HepG2 (cell line): ENCODE data around the gene SSH3. TPM values are rescaled to one million over a fixed set of nuclear protein-coding genes. Genes with fewer than 3 reads are reported as not detected.

Experiments used
- ASH2L ChIP-seq: fragments of 300-600, 200-600 bp; sonication (generic); IDR thresholded peaks from 2 replicates; pipeline ENCODE4 v1.7.0; 2017; ENCODE audit warnings: low read depth, mild to moderate bottlenecking, moderate library complexity, mixed read lengths, low read length; ENCODE audit not compliant: insufficient read length
- HNF4G ChIP-seq, 2 experiments: sonication (generic) in 1 of 2; formaldehyde crosslinking in 1 of 2; IDR thresholded peaks; 2 replicates each; pipeline versions ENCODE4 v1.4.0 to v1.6.1; 2011 to 2020; ENCODE audit warnings: borderline replicate concordance in 2 of 2, low read depth in 2 of 2, mild to moderate bottlenecking in 2 of 2, low read length in 1 of 2, missing genetic modification reagents in 1 of 2, moderate library complexity in 1 of 2
- MBNL3 ChIP-seq: fragments of 250-450 bp; sonication (Bioruptor Pico); conservative IDR thresholded peaks from 2 replicates; pipeline ENCODE4 v1.8.0; 2022; ENCODE audit warnings: mild to moderate bottlenecking, inconsistent platforms
- ZNF749 ChIP-seq: sonication (generic); formaldehyde crosslinking; IDR thresholded peaks from 2 replicates; pipeline ENCODE4 v1.8.0; 2022; ENCODE audit warnings: mild to moderate bottlenecking, missing genetic modification reagents, moderate library complexity, borderline replicate concordance
- polyA plus RNA-seq, 8 experiments: library from polyadenylated mRNA; depleted of rRNA in 3 of 8; stranded (reverse) in 7 of 8; unstranded in 1 of 8; fragments of >200 nt; fragmentation: Illumina TruSeq in 4 of 8; extraction: Trizol in 4 of 8; gene quantifications; 2 replicates each; pipeline versions ENCODE4 v1.2.1 to v1.2.3, GENCODE V29; 2011 to 2016; ENCODE audit warnings: low read depth in 4 of 8, missing spikeins in 1 of 8, mixed read lengths in 1 of 8; ENCODE audit not compliant: insufficient read depth in 1 of 8
- total RNA-seq, 5 experiments: library from RNA; depleted of rRNA; stranded (reverse); fragments of >200 nt; fragmentation: Illumina TruSeq; extraction: Trizol; gene quantifications; 2 replicates each; pipeline ENCODE4 v1.2.3, GENCODE V29; 2016; ENCODE audit warnings: low read depth in 1 of 5
- TF ChIP-seq, protein P1 (sequence below), 2 experiments: fragments of 450-650 bp in 1 of 2; sonication (generic) in 1 of 2; formaldehyde crosslinking in 1 of 2; IDR thresholded peaks; 2 replicates each; pipeline versions ENCODE4 v1.6.1 to v1.8.0; 2016 to 2022; ENCODE audit warnings: antibody characterized with exemption in 1 of 2, mild to moderate bottlenecking in 1 of 2, missing genetic modification reagents in 1 of 2
- TF ChIP-seq, protein P2 (sequence below): sonication (generic); formaldehyde crosslinking; conservative IDR thresholded peaks from 2 replicates; pipeline ENCODE4 v1.8.0; 2022; ENCODE audit warnings: mild to moderate bottlenecking, moderate library complexity, missing genetic modification reagents
- TF ChIP-seq, protein P3 (sequence below): sonication (generic); formaldehyde crosslinking; IDR thresholded peaks from 2 replicates; pipeline ENCODE4 v1.4.0; 2020; ENCODE audit warnings: missing genetic modification reagents, borderline replicate concordance
- TF ChIP-seq, protein P4 (sequence below): sonication (generic); formaldehyde crosslinking; IDR thresholded peaks from 2 replicates; pipeline ENCODE4 v1.4.0; 2020; ENCODE audit warnings: low read depth, mild to moderate bottlenecking, missing genetic modification reagents

Gene SSH3
- total and polyA plus RNA-seq, 2 of the 13 experiments (the other 11 are each of a cell fraction or from before 2014, with no cell fraction given), result 12.4 to 18.8 TPM

DNA sequence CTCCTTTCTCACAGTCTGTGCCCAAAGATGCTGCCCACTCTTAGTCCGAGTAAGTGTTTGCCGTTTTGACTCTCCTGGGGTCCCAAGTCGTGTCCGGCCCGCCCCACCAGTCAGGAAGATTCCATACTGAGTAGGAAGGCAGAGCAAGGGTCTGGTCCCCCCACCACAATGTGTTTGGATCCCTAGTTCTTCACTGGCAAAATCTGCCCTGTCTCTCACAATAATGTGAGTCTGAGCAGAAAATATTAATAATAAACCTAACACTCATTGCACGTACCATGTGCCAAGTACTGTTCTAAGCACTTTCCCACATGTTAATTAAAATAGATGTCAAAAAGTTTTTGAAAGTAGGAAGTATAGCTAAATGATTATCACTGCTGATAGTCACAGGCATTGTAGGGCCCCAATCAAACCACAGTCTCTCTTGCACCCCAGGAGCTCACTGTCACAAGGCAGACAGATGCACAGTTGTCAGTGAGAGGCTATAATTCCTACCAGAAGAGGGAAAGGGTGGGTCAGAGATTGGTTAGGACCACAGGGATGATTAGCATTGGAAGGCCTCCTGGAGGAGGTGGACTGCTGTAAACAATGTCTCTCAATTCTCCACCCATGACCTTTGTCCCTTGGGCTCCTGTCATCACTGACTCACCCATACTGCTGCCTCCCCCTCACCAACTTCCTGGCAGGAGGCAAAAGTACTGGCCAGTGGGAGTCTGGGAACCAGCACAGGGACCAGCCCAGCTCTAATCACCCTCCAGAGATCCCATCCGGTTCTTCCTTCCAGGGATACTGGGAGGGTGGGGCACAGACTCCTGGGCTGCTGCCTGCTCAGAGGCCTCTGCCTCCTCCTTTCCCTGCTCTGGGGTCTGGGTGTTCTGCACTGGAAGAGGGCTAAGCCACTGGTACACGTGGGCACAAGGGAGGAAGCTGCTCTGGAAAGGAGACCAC is 51.0 kb downstream of the SSH3 start (continued):
- TF ChIP-seq, protein P1, sequence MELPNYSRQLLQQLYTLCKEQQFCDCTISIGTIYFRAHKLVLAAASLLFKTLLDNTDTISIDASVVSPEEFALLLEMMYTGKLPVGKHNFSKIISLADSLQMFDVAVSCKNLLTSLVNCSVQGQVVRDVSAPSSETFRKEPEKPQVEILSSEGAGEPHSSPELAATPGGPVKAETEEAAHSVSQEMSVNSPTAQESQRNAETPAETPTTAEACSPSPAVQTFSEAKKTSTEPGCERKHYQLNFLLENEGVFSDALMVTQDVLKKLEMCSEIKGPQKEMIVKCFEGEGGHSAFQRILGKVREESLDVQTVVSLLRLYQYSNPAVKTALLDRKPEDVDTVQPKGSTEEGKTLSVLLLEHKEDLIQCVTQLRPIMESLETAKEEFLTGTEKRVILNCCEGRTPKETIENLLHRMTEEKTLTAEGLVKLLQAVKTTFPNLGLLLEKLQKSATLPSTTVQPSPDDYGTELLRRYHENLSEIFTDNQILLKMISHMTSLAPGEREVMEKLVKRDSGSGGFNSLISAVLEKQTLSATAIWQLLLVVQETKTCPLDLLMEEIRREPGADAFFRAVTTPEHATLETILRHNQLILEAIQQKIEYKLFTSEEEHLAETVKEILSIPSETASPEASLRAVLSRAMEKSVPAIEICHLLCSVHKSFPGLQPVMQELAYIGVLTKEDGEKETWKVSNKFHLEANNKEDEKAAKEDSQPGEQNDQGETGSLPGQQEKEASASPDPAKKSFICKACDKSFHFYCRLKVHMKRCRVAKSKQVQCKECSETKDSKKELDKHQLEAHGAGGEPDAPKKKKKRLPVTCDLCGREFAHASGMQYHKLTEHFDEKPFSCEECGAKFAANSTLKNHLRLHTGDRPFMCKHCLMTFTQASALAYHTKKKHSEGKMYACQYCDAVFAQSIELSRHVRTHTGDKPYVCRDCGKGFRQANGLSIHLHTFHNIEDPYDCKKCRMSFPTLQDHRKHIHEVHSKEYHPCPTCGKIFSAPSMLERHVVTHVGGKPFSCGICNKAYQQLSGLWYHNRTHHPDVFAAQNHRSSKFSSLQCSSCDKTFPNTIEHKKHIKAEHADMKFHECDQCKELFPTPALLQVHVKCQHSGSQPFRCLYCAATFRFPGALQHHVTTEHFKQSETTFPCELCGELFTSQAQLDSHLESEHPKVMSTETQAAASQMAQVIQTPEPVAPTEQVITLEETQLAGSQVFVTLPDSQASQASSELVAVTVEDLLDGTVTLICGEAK (IDR thresholded peaks at IDR 0.05), result no peak
- TF ChIP-seq, protein P1 (CRISPR knock-in tag; IDR thresholded peaks at IDR 0.05), result peak; percentile 48; the same call in 1 of the 2 replicates
- TF ChIP-seq, protein P2, sequence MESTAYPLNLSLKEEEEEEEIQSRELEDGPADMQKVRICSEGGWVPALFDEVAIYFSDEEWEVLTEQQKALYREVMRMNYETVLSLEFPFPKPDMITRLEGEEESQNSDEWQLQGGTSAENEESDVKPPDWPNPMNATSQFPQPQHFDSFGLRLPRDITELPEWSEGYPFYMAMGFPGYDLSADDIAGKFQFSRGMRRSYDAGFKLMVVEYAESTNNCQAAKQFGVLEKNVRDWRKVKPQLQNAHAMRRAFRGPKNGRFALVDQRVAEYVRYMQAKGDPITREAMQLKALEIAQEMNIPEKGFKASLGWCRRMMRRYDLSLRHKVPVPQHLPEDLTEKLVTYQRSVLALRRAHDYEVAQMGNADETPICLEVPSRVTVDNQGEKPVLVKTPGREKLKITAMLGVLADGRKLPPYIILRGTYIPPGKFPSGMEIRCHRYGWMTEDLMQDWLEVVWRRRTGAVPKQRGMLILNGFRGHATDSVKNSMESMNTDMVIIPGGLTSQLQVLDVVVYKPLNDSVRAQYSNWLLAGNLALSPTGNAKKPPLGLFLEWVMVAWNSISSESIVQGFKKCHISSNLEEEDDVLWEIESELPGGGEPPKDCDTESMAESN (CRISPR knock-in tag), result no peak
- no peak for TF ChIP-seq MBNL3 (CRISPR knock-in tag)
- TF ChIP-seq ASH2L, result peak; percentile 23
- TF ChIP-seq, protein P3, sequence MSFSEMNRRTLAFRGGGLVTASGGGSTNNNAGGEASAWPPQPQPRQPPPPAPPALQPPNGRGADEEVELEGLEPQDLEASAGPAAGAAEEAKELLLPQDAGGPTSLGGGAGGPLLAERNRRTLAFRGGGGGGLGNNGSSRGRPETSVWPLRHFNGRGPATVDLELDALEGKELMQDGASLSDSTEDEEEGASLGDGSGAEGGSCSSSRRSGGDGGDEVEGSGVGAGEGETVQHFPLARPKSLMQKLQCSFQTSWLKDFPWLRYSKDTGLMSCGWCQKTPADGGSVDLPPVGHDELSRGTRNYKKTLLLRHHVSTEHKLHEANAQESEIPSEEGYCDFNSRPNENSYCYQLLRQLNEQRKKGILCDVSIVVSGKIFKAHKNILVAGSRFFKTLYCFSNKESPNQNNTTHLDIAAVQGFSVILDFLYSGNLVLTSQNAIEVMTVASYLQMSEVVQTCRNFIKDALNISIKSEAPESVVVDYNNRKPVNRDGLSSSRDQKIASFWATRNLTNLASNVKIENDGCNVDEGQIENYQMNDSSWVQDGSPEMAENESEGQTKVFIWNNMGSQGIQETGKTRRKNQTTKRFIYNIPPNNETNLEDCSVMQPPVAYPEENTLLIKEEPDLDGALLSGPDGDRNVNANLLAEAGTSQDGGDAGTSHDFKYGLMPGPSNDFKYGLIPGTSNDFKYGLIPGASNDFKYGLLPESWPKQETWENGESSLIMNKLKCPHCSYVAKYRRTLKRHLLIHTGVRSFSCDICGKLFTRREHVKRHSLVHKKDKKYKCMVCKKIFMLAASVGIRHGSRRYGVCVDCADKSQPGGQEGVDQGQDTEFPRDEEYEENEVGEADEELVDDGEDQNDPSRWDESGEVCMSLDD (CRISPR knock-in tag), result no peak
- TF ChIP-seq, protein P4, sequence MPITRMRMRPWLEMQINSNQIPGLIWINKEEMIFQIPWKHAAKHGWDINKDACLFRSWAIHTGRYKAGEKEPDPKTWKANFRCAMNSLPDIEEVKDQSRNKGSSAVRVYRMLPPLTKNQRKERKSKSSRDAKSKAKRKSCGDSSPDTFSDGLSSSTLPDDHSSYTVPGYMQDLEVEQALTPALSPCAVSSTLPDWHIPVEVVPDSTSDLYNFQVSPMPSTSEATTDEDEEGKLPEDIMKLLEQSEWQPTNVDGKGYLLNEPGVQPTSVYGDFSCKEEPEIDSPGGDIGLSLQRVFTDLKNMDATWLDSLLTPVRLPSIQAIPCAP (CRISPR knock-in tag), result no peak
- peak; percentile 92 for TF ChIP-seq HNF4G (IDR thresholded peaks at IDR 0.05; ENCODE audit: borderline replicate concordance, low read depth, low read length)
- peak; percentile 94 for TF ChIP-seq HNF4G (CRISPR knock-in tag; IDR thresholded peaks at IDR 0.05; ENCODE audit: borderline replicate concordance, low read depth)
- TF ChIP-seq ZNF749 (CRISPR knock-in tag), result no peak
